Neural progenitor cell (in vitro differentiated cells): ENCODE measurements around the gene ARHGEF26. TPM values are rescaled to one million over a fixed set of nuclear protein-coding genes. Genes with fewer than 3 reads are reported as not detected.

Source experiments
- DNase-seq: peaks from one replicate; pipeline ENCODE4 v3.0.0-alpha.2; 2016; ENCODE audit warnings: low spot score
- H2AFZ ChIP-seq: fragments of 200-600 bp; sonication (generic); replicated peaks from 2 replicates; pipeline ENCODE4 v1.6.1; 2016; ENCODE audit warnings: antibody characterized with exemption
- H3F3A ChIP-seq: fragments of 200-600 bp; sonication (generic); 2 replicates; pipeline ENCODE4 v1.6.1; 2016; ENCODE audit warnings: antibody characterized with exemption, low read depth
- H3K27ac ChIP-seq: fragments of 200-600 bp; sonication (generic); 2 replicates; pipeline ENCODE4 v1.5.1; 2016; ENCODE audit warnings: mild to moderate bottlenecking
- H3K27me3 ChIP-seq: fragments of 200-600 bp; sonication (generic); 2 replicates; pipeline ENCODE4 v1.6.1; 2016; ENCODE audit warnings: mild to moderate bottlenecking, moderate library complexity
- H3K36me3 ChIP-seq: fragments of 200-600 bp; sonication (generic); 2 replicates; pipeline ENCODE4 v1.5.1; 2016
- H3K4me1 ChIP-seq: fragments of 200-600 bp; sonication (generic); 2 replicates; pipeline ENCODE4 v1.6.1; 2016; ENCODE audit warnings: mixed run types
- H3K4me2 ChIP-seq: fragments of 200-600 bp; sonication (generic); 2 replicates; pipeline ENCODE4 v1.6.1; 2016
- H3K4me3 ChIP-seq: fragments of 200-600 bp; sonication (generic); 2 replicates; pipeline ENCODE4 v1.5.1; 2016
- H3K79me2 ChIP-seq: fragments of 200-600 bp; sonication (generic); 2 replicates; pipeline ENCODE4 v1.6.1; 2016; ENCODE audit warnings: low read depth
- H3K9ac ChIP-seq: fragments of 200-600 bp; sonication (generic); 2 replicates; pipeline ENCODE4 v1.6.1; 2016
- H3K9me3 ChIP-seq: fragments of 200-600 bp; sonication (generic); 2 replicates; pipeline ENCODE4 v1.5.1; 2016; ENCODE audit warnings: low read depth
- H4K20me1 ChIP-seq: fragments of 200-600 bp; sonication (generic); 2 replicates; pipeline ENCODE4 v1.6.1; 2016; ENCODE audit warnings: low read depth
- H3K27ac Mint-ChIP-seq: 3 replicates; pipeline ENCODE4 v1.8.0; 2021; ENCODE audit warnings: mixed read lengths
- H3K27me3 Mint-ChIP-seq: 2 replicates; pipeline ENCODE4 v1.8.0; 2022; ENCODE audit warnings: low read depth, mild to moderate bottlenecking, inconsistent platforms, moderate library complexity, mixed read lengths; ENCODE audit not compliant: insufficient read depth
- H3K36me3 Mint-ChIP-seq: 3 replicates; pipeline ENCODE4 v1.8.0; 2021; ENCODE audit warnings: mixed read lengths
- H3K4me1 Mint-ChIP-seq: 3 replicates; pipeline ENCODE4 v1.8.0; 2021; ENCODE audit warnings: mixed read lengths
- H3K4me3 Mint-ChIP-seq: 3 replicates; pipeline ENCODE4 v1.8.0; 2021; ENCODE audit warnings: mild to moderate bottlenecking, moderate library complexity, mixed read lengths
- H3K9me3 Mint-ChIP-seq: 3 replicates; pipeline ENCODE4 v1.8.0; 2020; ENCODE audit warnings: mixed read lengths
- CTCF ChIP-seq: fragments of 200-600 bp; sonication (generic); IDR thresholded peaks from 2 replicates; pipeline ENCODE4 v1.5.1; 2017; ENCODE audit warnings: antibody characterized with exemption, mild to moderate bottlenecking
- EZH2 ChIP-seq: fragments of 200-600 bp; sonication (generic); IDR thresholded peaks from 2 replicates; pipeline ENCODE4 v1.6.1; 2017; ENCODE audit warnings: antibody characterized with exemption, mild to moderate bottlenecking, moderate library complexity
- EZH2phosphoT487 ChIP-seq: fragments of 200-600 bp; sonication (generic); IDR thresholded peaks from 2 replicates; pipeline ENCODE4 v1.6.1; 2017; ENCODE audit warnings: antibody characterized with exemption
- total RNA-seq: library from RNA; depleted of rRNA; stranded (reverse); fragments of >200 nt; gene quantifications from 2 replicates; pipeline ENCODE4 v1.2.3, GENCODE V29; 2015; ENCODE audit warnings: low replicate concordance

ARHGEF26 gene
- total RNA-seq, 1 donor from 2014 or later, result 14.0 TPM

GRCh38 chr3:154089421-154090420, 31.5 kb upstream of the ARHGEF26 start:
- TF ChIP-seq EZH2phosphoT487, result no peak
- TF ChIP-seq CTCF, result no peak
- no peak for TF ChIP-seq EZH2
- Histone ChIP-seq H2AFZ (no peak overlapping the region), H3K79me2 (no peaks in the 10 kb centered on the region), H3K27me3 (no peaks in the 10 kb centered on the region), H3K27ac (no peak overlapping the region), H3K4me2 (no peak overlapping the region), H3K4me3 (no peak overlapping the region), H3K36me3 (no peaks in the 10 kb centered on the region), H3F3A (no peaks in the 10 kb centered on the region), H4K20me1 (no peaks in the 10 kb centered on the region), H3K4me1 (no peaks in the 10 kb centered on the region), H3K9me3 (no peaks in the 10 kb centered on the region), H3K9ac (no peak overlapping the region)
- H3K36me3 Mint-ChIP-seq, result no peaks in the 10 kb centered on the region
- DNase-seq, result no peak
- H3K27me3 Mint-ChIP-seq, result peaks cover 2% of the 10 kb centered on the region
- no peak overlapping the region for H3K27ac Mint-ChIP-seq
- H3K9me3 Mint-ChIP-seq, result no peaks in the 10 kb centered on the region
- no peak overlapping the region for H3K4me3 Mint-ChIP-seq
- no peaks in the 10 kb centered on the region for H3K4me1 Mint-ChIP-seq

- no peak for TF ChIP-seq CTCF
- TF ChIP-seq EZH2phosphoT487, result no peak
- TF ChIP-seq EZH2, result no peak
- H3K36me3 Mint-ChIP-seq, result no peaks in the 10 kb centered on the region
- H3K36me3 ChIP-seq, result no peaks in the 10 kb centered on the region
These were observed 27.1 kb upstream of the ARHGEF26 start for GRCh38 chr3:154094051-154094450.

GRCh38 chr3:154095832-154096421, 25.3 kb upstream of the ARHGEF26 start:
- H3K27ac Mint-ChIP-seq, result no peak overlapping the region
- Histone ChIP-seq H3K9ac (no peak overlapping the region), H3K27ac (no peak overlapping the region), H3K4me3 (no peak overlapping the region), H3K36me3 (no peaks in the 10 kb centered on the region), H3K79me2 (no peaks in the 10 kb centered on the region), H3K4me2 (no peak overlapping the region), H3K9me3 (no peaks in the 10 kb centered on the region), H3F3A (no peaks in the 10 kb centered on the region), H3K27me3 (no peaks in the 10 kb centered on the region), H4K20me1 (no peaks in the 10 kb centered on the region), H2AFZ (no peak overlapping the region), H3K4me1 (no peaks in the 10 kb centered on the region)
- no peaks in the 10 kb centered on the region for H3K36me3 Mint-ChIP-seq
- no peak for DNase-seq
- peaks cover 2% of the 10 kb centered on the region for H3K27me3 Mint-ChIP-seq
- TF ChIP-seq EZH2phosphoT487 (no peak), CTCF (peak; percentile 50)
- H3K4me1 Mint-ChIP-seq, result peaks cover 3% of the 10 kb centered on the region
- no peak overlapping the region for H3K4me3 Mint-ChIP-seq
- H3K9me3 Mint-ChIP-seq, result no peaks in the 10 kb centered on the region

More at GRCh38 chr3:154094051-154094450, 27.1 kb upstream of the ARHGEF26 start:
- Mint-ChIP-seq H3K27ac (no peak overlapping the region), H3K9me3 (no peaks in the 10 kb centered on the region), H3K4me3 (no peak overlapping the region), H3K4me1 (no peaks in the 10 kb centered on the region), H3K27me3 (peaks cover 2% of the 10 kb centered on the region)
- no peaks in the 10 kb centered on the region for H3K9me3 ChIP-seq
- H3F3A ChIP-seq, result no peaks in the 10 kb centered on the region
- no peaks in the 10 kb centered on the region for H3K27me3 ChIP-seq
- no peaks in the 10 kb centered on the region for H3K4me1 ChIP-seq
- no peaks in the 10 kb centered on the region for H3K79me2 ChIP-seq
- H3K4me2 ChIP-seq, result no peak overlapping the region
- no peak for DNase-seq
- no peak overlapping the region for H3K4me3 ChIP-seq
- no peak overlapping the region for H3K9ac ChIP-seq
- H4K20me1 ChIP-seq, result no peaks in the 10 kb centered on the region
- no peak overlapping the region for H3K27ac ChIP-seq
- no peak overlapping the region for H2AFZ ChIP-seq
